ENCODE results near the gene GC. TPM values are rescaled to one million over a fixed set of nuclear protein-coding genes. Genes with fewer than 3 reads are reported as not detected.

The GC gene
- total and polyA plus RNA-seq, 2 of the 8 experiments (the other 6 are each of a cell fraction or from before 2014, with no cell fraction given): 0.09 to 0.34 TPM

- no peak for TF ChIP-seq CHD7 (IDR thresholded peaks at IDR 0.05; ENCODE audit: insufficient replicate concordance, low read length)
- no peak for TF ChIP-seq POU5F1 (IDR thresholded peaks at IDR 0.05; ENCODE audit: low read depth, low read length)
- TF ChIP-seq KDM1A (IDR thresholded peaks at IDR 0.05; ENCODE audit: borderline replicate concordance, low read length): no peak
These were observed 23.6 kb upstream of the GC start (continued) for GRCh38 chr4:71807469-71807868.

All from H1 (cell line).